ENCODE results near the gene MGAT3. TPM values are rescaled to one million over a fixed set of nuclear protein-coding genes. Genes with fewer than 3 reads are reported as not detected.

Gene MGAT3
- total RNA-seq, 4 donors from 2014 or later, result 0.45 to 1.6 (median 0.90) TPM

DNA sequence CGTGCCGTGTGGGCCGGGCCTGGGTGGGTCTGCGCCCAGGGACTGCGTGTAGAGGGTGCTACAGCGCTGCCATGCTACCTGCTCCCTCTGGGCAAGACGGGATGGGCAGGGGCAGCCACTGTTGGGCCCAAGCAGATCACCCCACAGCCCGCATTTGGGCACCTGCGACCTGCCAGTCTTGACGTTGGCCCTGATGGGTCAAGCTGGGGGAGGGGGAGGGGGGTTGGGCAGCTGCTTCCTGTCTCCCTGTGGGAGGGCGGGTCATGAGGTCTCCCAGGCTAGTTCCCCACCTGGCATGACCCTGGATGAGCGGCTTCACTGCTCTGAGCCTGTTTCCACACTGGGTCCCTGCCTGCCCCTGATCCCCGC, 78.5 kb downstream of the MGAT3 start:
- TF ChIP-seq, protein P1, sequence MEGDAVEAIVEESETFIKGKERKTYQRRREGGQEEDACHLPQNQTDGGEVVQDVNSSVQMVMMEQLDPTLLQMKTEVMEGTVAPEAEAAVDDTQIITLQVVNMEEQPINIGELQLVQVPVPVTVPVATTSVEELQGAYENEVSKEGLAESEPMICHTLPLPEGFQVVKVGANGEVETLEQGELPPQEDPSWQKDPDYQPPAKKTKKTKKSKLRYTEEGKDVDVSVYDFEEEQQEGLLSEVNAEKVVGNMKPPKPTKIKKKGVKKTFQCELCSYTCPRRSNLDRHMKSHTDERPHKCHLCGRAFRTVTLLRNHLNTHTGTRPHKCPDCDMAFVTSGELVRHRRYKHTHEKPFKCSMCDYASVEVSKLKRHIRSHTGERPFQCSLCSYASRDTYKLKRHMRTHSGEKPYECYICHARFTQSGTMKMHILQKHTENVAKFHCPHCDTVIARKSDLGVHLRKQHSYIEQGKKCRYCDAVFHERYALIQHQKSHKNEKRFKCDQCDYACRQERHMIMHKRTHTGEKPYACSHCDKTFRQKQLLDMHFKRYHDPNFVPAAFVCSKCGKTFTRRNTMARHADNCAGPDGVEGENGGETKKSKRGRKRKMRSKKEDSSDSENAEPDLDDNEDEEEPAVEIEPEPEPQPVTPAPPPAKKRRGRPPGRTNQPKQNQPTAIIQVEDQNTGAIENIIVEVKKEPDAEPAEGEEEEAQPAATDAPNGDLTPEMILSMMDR (IDR thresholded peaks at IDR 0.05), result no peak
- no peak for TF ChIP-seq POLR2A (IDR thresholded peaks at IDR 0.05)
- 68 to 73% methylated on average over 4 to 6 of the region's 13 CpGs for WGBS, 2 donors
- no peak overlapping the region for H3K27ac ChIP-seq
- no peak overlapping the region for H3K4me3 ChIP-seq (replicated peaks in 1 of 3)
- no peaks in the 10 kb centered on the region for H3K27me3 ChIP-seq
- H3K9me3 ChIP-seq, result no peaks in the 10 kb centered on the region
- intact Hi-C loops (cut with DNase I), result loop anchor here (5.0 kb wide), 1 partner anchor 487 kb away; no protein-coding TSS in a partner anchor
- H3K4me1 ChIP-seq, result peaks cover 18 to 22% of the 10 kb centered on the region in 2 donors
- no peaks in the 10 kb centered on the region for H3K36me3 ChIP-seq
- DNase-seq, result no peak

- DNase-seq, result no peak
These were observed 79.1 kb downstream of the MGAT3 start for GRCh38 chr22:39535831-39536449.

DNA sequence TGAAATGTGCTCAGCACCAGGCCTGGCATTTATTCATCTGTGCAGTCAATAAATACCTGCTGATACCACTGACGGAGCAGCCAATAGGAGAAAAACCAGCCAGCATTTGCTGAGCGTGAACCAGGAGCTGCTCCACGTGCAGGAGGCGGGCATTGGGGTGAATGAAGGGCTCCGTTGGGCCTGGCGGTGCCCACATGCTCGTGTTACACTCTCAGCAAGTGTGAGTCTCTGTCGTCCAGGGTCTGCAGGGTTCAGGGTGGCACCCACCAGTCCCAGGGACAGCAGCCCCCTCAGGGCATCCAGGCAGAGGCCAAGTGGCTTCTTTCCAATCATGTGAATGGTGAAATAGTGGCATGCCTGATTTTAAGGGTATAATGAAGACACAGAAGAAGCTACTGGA, 79.9 kb downstream of the MGAT3 start:
- intact Hi-C loops (cut with DNase I), result loop anchor here (5.0 kb wide), 1 partner anchor 486 kb away; no protein-coding TSS in a partner anchor
- 63 to 80% methylated on average over 3 to 8 of the region's 8 CpGs for WGBS, 2 donors

More at GRCh38 chr22:39535831-39536449, 79.1 kb downstream of the MGAT3 start:
- Histone ChIP-seq H3K4me1 (peaks cover 18 to 19% of the 10 kb centered on the region in 2 donors), H3K36me3 (no peaks in the 10 kb centered on the region), H3K27ac (no peak overlapping the region), H3K9me3 (no peaks in the 10 kb centered on the region), H3K4me3 (replicated peaks in 1 of 3) (no peak overlapping the region), H3K27me3 (no peaks in the 10 kb centered on the region)
- no peak for TF ChIP-seq POLR2A (IDR thresholded peaks at IDR 0.05)
- TF ChIP-seq, protein P1 (IDR thresholded peaks at IDR 0.05), result no peak
- intact Hi-C loops (cut with DNase I), result loop anchor here (5.0 kb wide), 1 partner anchor 486 kb away; no protein-coding TSS in a partner anchor
- WGBS, 2 donors, result 83 to 87% methylated on average over 12 to 14 of the region's 15 CpGs

DNA sequence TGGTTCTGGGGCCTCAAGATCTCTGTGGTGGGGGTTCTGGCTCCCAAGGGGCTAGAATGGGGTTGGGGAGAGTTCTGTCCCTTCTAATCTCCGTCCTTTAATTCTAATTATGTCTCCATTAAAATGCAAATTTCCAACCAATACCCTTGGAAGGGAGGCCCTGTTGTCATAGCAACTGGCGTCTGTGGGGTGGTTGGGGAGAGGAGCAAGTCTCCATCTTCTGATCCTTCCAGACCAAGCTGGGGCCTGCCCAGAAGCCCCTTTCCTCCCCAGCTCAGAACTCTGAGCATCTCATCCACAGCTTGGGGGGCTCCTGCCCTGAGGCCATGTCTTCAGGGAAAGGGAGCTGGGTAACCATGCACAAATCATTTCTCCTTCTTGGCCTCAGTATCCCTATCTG, 81.2 kb downstream of the MGAT3 start:
- no peak for DNase-seq
- Histone ChIP-seq H3K4me3 (replicated peaks in 1 of 3) (no peak overlapping the region), H3K27me3 (no peaks in the 10 kb centered on the region), H3K9me3 (no peaks in the 10 kb centered on the region), H3K27ac (no peak overlapping the region), H3K4me1 (peaks cover 8 to 9% of the 10 kb centered on the region in 2 donors), H3K36me3 (no peaks in the 10 kb centered on the region)
- 53 to 70% methylated on average over 2 of the region's 2 CpGs for WGBS, 2 donors
- intact Hi-C loops (cut with DNase I), result loop anchor here (5.0 kb wide), 1 partner anchor 484 kb away; no protein-coding TSS in a partner anchor
- TF ChIP-seq, protein P1 (IDR thresholded peaks at IDR 0.05), result no peak
- no peak for TF ChIP-seq POLR2A (IDR thresholded peaks at IDR 0.05)

More for the DNA sequence above, 79.9 kb downstream of the MGAT3 start:
- H3K27me3 ChIP-seq, result no peaks in the 10 kb centered on the region
- H3K4me1 ChIP-seq, result peaks cover 11 to 12% of the 10 kb centered on the region in 2 donors
- no peak for TF ChIP-seq POLR2A (IDR thresholded peaks at IDR 0.05)
- TF ChIP-seq, protein P1 (IDR thresholded peaks at IDR 0.05), result no peak
- H3K9me3 ChIP-seq, result no peaks in the 10 kb centered on the region
- H3K36me3 ChIP-seq, result no peaks in the 10 kb centered on the region
- H3K4me3 ChIP-seq (replicated peaks in 1 of 3), result no peak overlapping the region
- no peak overlapping the region for H3K27ac ChIP-seq
- DNase-seq, result no peak

Other genes with a start within 250 kb of the MGAT3 start
- gene PDGFB, start 212.0 kb upstream of the MGAT3 start, total RNA-seq, result 10 to 100 TPM in 1 of 4 donors, 1 to 10 TPM in 3; 3.6 to 10.5 (median 3.9) TPM
- 1,000 to 10,000 TPM; 1,451 to 2,031 (median 1,880) TPM for gene RPL3, start 137.4 kb upstream of the MGAT3 start, total RNA-seq
- gene SYNGR1, start 107.0 kb upstream of the MGAT3 start, total RNA-seq, result 10 to 100 TPM in 1 of 4 donors, 1 to 10 TPM in 3; 3.9 to 22.0 (median 6.8) TPM
- 10 to 100 TPM; 19.2 to 32.0 (median 21.9) TPM for gene TAB1, start 57.2 kb upstream of the MGAT3 start, total RNA-seq
- 10 to 100 TPM; 21.4 to 30.5 (median 26.7) TPM for gene MIEF1, start 45.3 kb downstream of the MGAT3 start, total RNA-seq
- gene ATF4, start 63.5 kb downstream of the MGAT3 start, total RNA-seq, result 100 to 1,000 TPM; 173 to 273 (median 210) TPM
- 100 to 1,000 TPM; 120 to 243 (median 171) TPM for gene RPS19BP1, start 75.7 kb downstream of the MGAT3 start, total RNA-seq
- gene CACNA1I, start 113.7 kb downstream of the MGAT3 start, total RNA-seq, result 10 to 100 TPM in 1 of 4 donors, 1 to 10 TPM in 3; 3.7 to 10.7 (median 6.4) TPM

Data from thyroid gland (tissue), 4 donors.